Measurements from ENCODE around the gene FAM13A.

Gene FAM13A

GRCh38 chr4:88814043-88814617 lies 242.9 kb downstream of the FAM13A start:
- DNase-seq, result no peak
- H3K27me3 ChIP-seq (replicated peaks; ENCODE audit: control insufficient read depth, insufficient read depth, low read length, poor library complexity, severe bottlenecking), result no peaks in the 10 kb centered on the region

GRCh38 chr4:88813013-88813412 lies 244.0 kb downstream of the FAM13A start:
- Histone ChIP-seq H3K36me3 (ENCODE audit: control insufficient read depth, insufficient read depth, low read length) (no peaks in the 10 kb centered on the region), H3K4me1 (ENCODE audit: control insufficient read depth, insufficient read depth, low read length, poor library complexity, severe bottlenecking) (no peaks in the 10 kb centered on the region), H3K27ac (ENCODE audit: insufficient read depth, low read length, poor library complexity, severe bottlenecking) (no peak overlapping the region), H3K9me3 (ENCODE audit: control insufficient read depth, low read length) (no peaks in the 10 kb centered on the region), H3K4me3 (ENCODE audit: insufficient read depth, low read depth, low read length, poor library complexity, severe bottlenecking) (no peak overlapping the region), H3K27me3 (replicated peaks; ENCODE audit: control insufficient read depth, insufficient read depth, low read length, poor library complexity, severe bottlenecking) (no peaks in the 10 kb centered on the region)
- DNase-seq, result no peak

More at GRCh38 chr4:88814043-88814617, 242.9 kb downstream of the FAM13A start:
- H3K36me3 ChIP-seq (ENCODE audit: control insufficient read depth, insufficient read depth, low read length), result no peaks in the 10 kb centered on the region
- no peaks in the 10 kb centered on the region for H3K4me1 ChIP-seq (ENCODE audit: control insufficient read depth, insufficient read depth, low read length, poor library complexity, severe bottlenecking)
- H3K4me3 ChIP-seq (ENCODE audit: insufficient read depth, low read depth, low read length, poor library complexity, severe bottlenecking), result no peak overlapping the region
- no peak overlapping the region for H3K27ac ChIP-seq (ENCODE audit: insufficient read depth, low read length, poor library complexity, severe bottlenecking)
- H3K9me3 ChIP-seq (ENCODE audit: control insufficient read depth, low read length), result no peaks in the 10 kb centered on the region

GRCh38 chr4:88812420-88812819 lies 244.6 kb downstream of the FAM13A start:
- Histone ChIP-seq H3K36me3 (ENCODE audit: control insufficient read depth, insufficient read depth, low read length) (no peaks in the 10 kb centered on the region), H3K4me3 (ENCODE audit: insufficient read depth, low read depth, low read length, poor library complexity, severe bottlenecking) (no peak overlapping the region), H3K4me1 (ENCODE audit: control insufficient read depth, insufficient read depth, low read length, poor library complexity, severe bottlenecking) (no peaks in the 10 kb centered on the region), H3K27me3 (replicated peaks; ENCODE audit: control insufficient read depth, insufficient read depth, low read length, poor library complexity, severe bottlenecking) (no peaks in the 10 kb centered on the region), H3K9me3 (ENCODE audit: control insufficient read depth, low read length) (no peaks in the 10 kb centered on the region), H3K27ac (ENCODE audit: insufficient read depth, low read length, poor library complexity, severe bottlenecking) (no peak overlapping the region)
- DNase-seq, result no peak

- H3K4me3 ChIP-seq (ENCODE audit: insufficient read depth, low read depth, low read length, poor library complexity, severe bottlenecking), result no peak overlapping the region
- no peaks in the 10 kb centered on the region for H3K27me3 ChIP-seq (replicated peaks; ENCODE audit: control insufficient read depth, insufficient read depth, low read length, poor library complexity, severe bottlenecking)
- no peak for DNase-seq
- no peaks in the 10 kb centered on the region for H3K4me1 ChIP-seq (ENCODE audit: control insufficient read depth, insufficient read depth, low read length, poor library complexity, severe bottlenecking)
- no peaks in the 10 kb centered on the region for H3K36me3 ChIP-seq (ENCODE audit: control insufficient read depth, insufficient read depth, low read length)
- no peak overlapping the region for H3K27ac ChIP-seq (ENCODE audit: insufficient read depth, low read length, poor library complexity, severe bottlenecking)
- no peaks in the 10 kb centered on the region for H3K9me3 ChIP-seq (ENCODE audit: control insufficient read depth, low read length)
Observed at GRCh38 chr4:88811904-88812303, 245.1 kb downstream of the FAM13A start.

GRCh38 chr4:88810325-88810724 lies 246.7 kb downstream of the FAM13A start:
- Histone ChIP-seq H3K4me3 (ENCODE audit: insufficient read depth, low read depth, low read length, poor library complexity, severe bottlenecking) (no peak overlapping the region), H3K27ac (ENCODE audit: insufficient read depth, low read length, poor library complexity, severe bottlenecking) (no peak overlapping the region), H3K27me3 (replicated peaks; ENCODE audit: control insufficient read depth, insufficient read depth, low read length, poor library complexity, severe bottlenecking) (no peaks in the 10 kb centered on the region), H3K4me1 (ENCODE audit: control insufficient read depth, insufficient read depth, low read length, poor library complexity, severe bottlenecking) (no peaks in the 10 kb centered on the region), H3K9me3 (ENCODE audit: control insufficient read depth, low read length) (no peaks in the 10 kb centered on the region), H3K36me3 (ENCODE audit: control insufficient read depth, insufficient read depth, low read length) (no peaks in the 10 kb centered on the region)
- DNase-seq, result no peak

- no peaks in the 10 kb centered on the region for H3K4me1 ChIP-seq (ENCODE audit: control insufficient read depth, insufficient read depth, low read length, poor library complexity, severe bottlenecking)
- H3K27me3 ChIP-seq (replicated peaks; ENCODE audit: control insufficient read depth, insufficient read depth, low read length, poor library complexity, severe bottlenecking), result no peaks in the 10 kb centered on the region
- no peaks in the 10 kb centered on the region for H3K36me3 ChIP-seq (ENCODE audit: control insufficient read depth, insufficient read depth, low read length)
- DNase-seq, result no peak
- H3K9me3 ChIP-seq (ENCODE audit: control insufficient read depth, low read length), result no peaks in the 10 kb centered on the region
- no peak overlapping the region for H3K4me3 ChIP-seq (ENCODE audit: insufficient read depth, low read depth, low read length, poor library complexity, severe bottlenecking)
- no peak overlapping the region for H3K27ac ChIP-seq (ENCODE audit: insufficient read depth, low read length, poor library complexity, severe bottlenecking)
Observed at GRCh38 chr4:88809576-88810219, 247.3 kb downstream of the FAM13A start.

GRCh38 chr4:88809101-88809500 lies 247.9 kb downstream of the FAM13A start:
- H3K36me3 ChIP-seq (ENCODE audit: control insufficient read depth, insufficient read depth, low read length), result no peaks in the 10 kb centered on the region
- H3K9me3 ChIP-seq (ENCODE audit: control insufficient read depth, low read length), result no peaks in the 10 kb centered on the region
- no peaks in the 10 kb centered on the region for H3K4me1 ChIP-seq (ENCODE audit: control insufficient read depth, insufficient read depth, low read length, poor library complexity, severe bottlenecking)
- DNase-seq, result no peak
- no peaks in the 10 kb centered on the region for H3K27me3 ChIP-seq (replicated peaks; ENCODE audit: control insufficient read depth, insufficient read depth, low read length, poor library complexity, severe bottlenecking)
- H3K27ac ChIP-seq (ENCODE audit: insufficient read depth, low read length, poor library complexity, severe bottlenecking), result no peak overlapping the region
- H3K4me3 ChIP-seq (ENCODE audit: insufficient read depth, low read depth, low read length, poor library complexity, severe bottlenecking), result no peak overlapping the region

GRCh38 chr4:88807499-88807898 lies 249.5 kb downstream of the FAM13A start:
- H3K36me3 ChIP-seq (ENCODE audit: control insufficient read depth, insufficient read depth, low read length), result no peaks in the 10 kb centered on the region
- H3K27ac ChIP-seq (ENCODE audit: insufficient read depth, low read length, poor library complexity, severe bottlenecking), result no peak overlapping the region
- no peaks in the 10 kb centered on the region for H3K27me3 ChIP-seq (replicated peaks; ENCODE audit: control insufficient read depth, insufficient read depth, low read length, poor library complexity, severe bottlenecking)
- no peak overlapping the region for H3K4me3 ChIP-seq (ENCODE audit: insufficient read depth, low read depth, low read length, poor library complexity, severe bottlenecking)
- no peaks in the 10 kb centered on the region for H3K4me1 ChIP-seq (ENCODE audit: control insufficient read depth, insufficient read depth, low read length, poor library complexity, severe bottlenecking)
- DNase-seq, result no peak
- no peaks in the 10 kb centered on the region for H3K9me3 ChIP-seq (ENCODE audit: control insufficient read depth, low read length)

GRCh38 chr4:88804234-88804633 lies 252.8 kb downstream of the FAM13A start:
- no peaks in the 10 kb centered on the region for H3K36me3 ChIP-seq (ENCODE audit: control insufficient read depth, insufficient read depth, low read length)
- H3K4me1 ChIP-seq (ENCODE audit: control insufficient read depth, insufficient read depth, low read length, poor library complexity, severe bottlenecking), result no peaks in the 10 kb centered on the region
- no peaks in the 10 kb centered on the region for H3K27me3 ChIP-seq (replicated peaks; ENCODE audit: control insufficient read depth, insufficient read depth, low read length, poor library complexity, severe bottlenecking)
- H3K4me3 ChIP-seq (ENCODE audit: insufficient read depth, low read depth, low read length, poor library complexity, severe bottlenecking), result no peak overlapping the region
- no peaks in the 10 kb centered on the region for H3K9me3 ChIP-seq (ENCODE audit: control insufficient read depth, low read length)
- DNase-seq, result no peak
- no peak overlapping the region for H3K27ac ChIP-seq (ENCODE audit: insufficient read depth, low read length, poor library complexity, severe bottlenecking)

GRCh38 chr4:88803600-88804096 lies 253.3 kb downstream of the FAM13A start:
- no peaks in the 10 kb centered on the region for H3K9me3 ChIP-seq (ENCODE audit: control insufficient read depth, low read length)
- no peak overlapping the region for H3K4me3 ChIP-seq (ENCODE audit: insufficient read depth, low read depth, low read length, poor library complexity, severe bottlenecking)
- H3K36me3 ChIP-seq (ENCODE audit: control insufficient read depth, insufficient read depth, low read length), result no peaks in the 10 kb centered on the region
- no peak overlapping the region for H3K27ac ChIP-seq (ENCODE audit: insufficient read depth, low read length, poor library complexity, severe bottlenecking)
- no peak for DNase-seq
- no peaks in the 10 kb centered on the region for H3K27me3 ChIP-seq (replicated peaks; ENCODE audit: control insufficient read depth, insufficient read depth, low read length, poor library complexity, severe bottlenecking)
- H3K4me1 ChIP-seq (ENCODE audit: control insufficient read depth, insufficient read depth, low read length, poor library complexity, severe bottlenecking), result no peaks in the 10 kb centered on the region
